GM18499 (cell line): ENCODE results near the gene MDH1.

Experiments
- ATAC-seq: cut with Tn5 transposase; IDR thresholded peaks from one replicate; pipeline ENCODE4 v1.9.1; 2021; ENCODE audit warnings: moderate number of reproducible peaks; ENCODE audit not compliant: insufficient read depth, unreplicated experiment

The MDH1 gene

DNA sequence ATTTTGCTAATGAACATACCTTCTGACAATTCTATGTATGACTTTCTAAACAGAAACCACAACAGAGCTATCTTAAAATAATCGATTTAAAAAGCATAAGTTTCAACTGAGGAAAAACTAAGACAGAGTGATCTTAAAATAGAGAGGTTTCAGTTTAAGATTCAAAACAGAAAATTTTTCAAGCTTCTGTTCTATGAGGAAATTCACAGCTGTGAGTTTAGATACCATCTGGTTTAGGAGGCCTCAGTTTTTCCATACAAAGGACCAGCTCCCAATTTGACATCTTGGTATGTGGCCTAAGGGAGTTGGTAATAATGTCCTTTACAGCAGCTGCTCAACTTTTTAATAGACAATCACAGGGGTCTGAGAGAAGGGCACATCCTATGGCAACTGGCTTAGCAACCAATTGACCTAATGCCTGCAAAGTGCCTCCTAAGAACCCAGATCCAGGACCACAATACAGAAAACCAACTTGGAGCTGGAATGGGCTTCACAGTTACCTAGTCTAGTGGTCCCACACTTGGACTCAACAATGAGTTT is 39.7 kb downstream of the MDH1 start:
- ATAC-seq: no peak

DNA sequence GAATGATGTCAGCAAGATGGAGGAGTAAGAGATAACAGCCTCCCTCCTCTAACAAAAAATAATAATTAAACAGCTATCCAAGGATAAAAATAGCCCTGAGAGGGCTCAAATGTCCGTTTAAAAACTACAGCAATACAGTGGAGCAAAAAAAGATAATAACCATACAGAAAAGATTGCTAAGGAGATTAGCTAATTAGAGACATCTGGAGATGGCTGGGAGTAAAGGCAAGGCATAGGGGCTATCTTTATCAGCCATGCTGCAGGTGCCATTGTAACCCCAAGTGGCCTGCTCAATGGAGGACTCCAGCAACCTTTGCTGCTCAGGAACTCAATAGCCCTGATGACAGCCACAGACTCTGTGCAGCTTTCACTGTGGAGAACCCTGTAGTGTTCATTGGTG is 42.7 kb downstream of the MDH1 start:
- no peak for ATAC-seq

DNA sequence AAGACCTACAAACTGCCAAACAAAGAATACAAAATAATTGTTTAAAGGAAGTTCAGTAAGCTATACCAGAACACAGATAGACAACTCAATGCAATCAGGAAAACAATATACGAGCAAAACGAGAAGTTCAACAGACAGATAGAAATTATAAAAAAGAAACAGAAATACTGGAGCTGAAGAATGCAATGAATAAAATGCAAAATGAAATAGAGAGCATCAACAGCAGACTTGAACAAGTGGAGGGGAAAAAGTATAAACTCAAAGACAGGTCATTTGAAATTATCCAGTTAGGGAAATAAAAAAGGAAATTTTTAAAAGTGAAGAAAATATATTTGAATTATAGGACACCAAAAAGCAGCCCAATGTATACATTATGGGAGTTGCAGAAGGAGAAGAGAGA is 43.6 kb downstream of the MDH1 start:
- ATAC-seq: no peak

DNA sequence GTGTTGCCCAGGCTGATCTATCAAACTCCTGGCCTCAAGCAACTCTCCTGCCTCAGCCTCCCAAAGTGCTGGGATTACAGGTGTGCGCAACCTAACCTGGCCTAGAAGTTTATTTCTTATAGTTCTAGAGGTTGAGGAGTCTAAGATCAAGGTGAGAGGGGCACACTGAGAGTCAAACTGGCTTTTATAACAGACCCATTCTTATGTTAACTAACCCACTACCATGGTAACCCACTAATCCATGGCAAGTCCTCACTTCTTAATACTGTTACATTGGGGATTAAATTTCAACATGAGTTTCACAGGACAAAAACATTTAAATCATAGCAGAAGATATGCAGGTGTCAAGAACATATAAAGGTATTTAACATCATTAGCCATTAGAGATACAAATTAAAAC is 50.6 kb downstream of the MDH1 start:
- ATAC-seq: no peak

DNA sequence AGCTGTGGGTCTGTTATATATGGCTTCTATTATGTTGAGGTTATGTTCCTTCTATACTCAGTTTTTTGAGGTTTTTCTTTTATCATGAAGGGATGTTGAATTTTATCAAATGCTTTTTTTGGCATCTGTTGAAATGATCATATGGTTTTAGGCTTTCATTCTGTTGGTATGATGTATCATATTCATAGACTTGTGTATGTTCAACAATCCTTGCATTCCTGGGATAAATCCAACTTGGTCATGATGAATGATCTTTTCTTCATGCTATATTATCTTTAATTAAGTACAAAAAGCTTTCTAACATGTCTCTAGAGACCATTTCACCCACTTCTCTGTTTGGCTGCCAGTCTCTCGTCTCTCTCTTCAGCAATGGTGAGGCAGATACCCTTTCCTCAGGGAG is 54.2 kb downstream of the MDH1 start:
- no peak for ATAC-seq

DNA sequence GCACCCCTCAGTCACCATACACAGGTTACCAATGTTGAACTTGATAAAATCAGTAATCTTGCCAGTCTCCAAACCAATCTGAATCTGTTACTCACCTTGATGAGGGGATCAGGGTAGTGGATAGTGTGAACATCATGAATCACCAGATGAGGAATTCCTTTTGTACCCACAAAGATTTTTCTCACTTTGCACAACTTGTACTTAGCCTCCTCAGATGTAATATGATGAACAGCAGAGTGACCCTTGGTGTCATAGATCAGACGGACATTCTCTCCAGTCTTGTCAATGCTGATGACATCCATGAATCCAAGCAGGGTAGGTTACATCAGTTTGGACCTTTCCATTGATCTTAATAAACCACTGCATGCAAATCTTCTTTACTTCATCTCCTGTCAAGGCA is 54.7 kb downstream of the MDH1 start:
- no peak for ATAC-seq

DNA sequence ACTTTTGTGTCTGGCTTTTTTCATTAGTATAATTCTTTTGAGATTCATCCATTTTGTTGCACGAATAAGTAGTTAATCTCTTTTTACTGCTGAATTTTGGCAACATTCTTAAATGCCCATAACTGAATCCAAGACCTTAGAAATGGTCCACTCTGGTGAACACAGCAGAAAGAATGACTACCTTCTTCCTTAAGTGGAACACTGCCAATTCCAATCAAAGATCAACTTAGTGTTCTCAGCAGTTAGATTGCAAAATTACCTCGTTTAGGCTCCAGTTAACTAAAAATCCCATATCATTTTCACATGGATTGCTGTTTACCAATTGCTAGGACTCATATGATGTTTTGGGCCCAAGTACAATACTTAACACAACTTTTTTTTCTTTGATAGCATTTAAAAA is 59.9 kb downstream of the MDH1 start:
- ATAC-seq: no peak

DNA sequence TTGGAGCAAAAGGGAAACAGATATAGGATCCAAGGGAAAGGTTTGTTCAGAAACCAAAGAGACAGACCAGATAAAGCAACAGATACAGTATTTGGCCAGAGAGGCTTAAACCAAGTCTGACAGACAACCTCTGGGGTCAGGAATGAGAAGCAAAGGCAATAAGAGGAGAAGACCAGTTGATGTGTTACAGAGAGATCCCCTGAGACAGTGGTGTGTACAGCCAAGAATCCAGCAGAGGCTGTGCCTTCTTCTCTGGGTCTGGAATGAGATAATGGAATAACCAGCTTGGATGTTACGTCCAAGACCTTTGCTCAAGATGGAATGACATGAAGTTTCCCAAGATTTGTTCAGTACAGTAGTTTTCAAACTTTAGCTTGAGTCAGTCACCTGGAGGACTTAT is 61.1 kb downstream of the MDH1 start:
- ATAC-seq: no peak

DNA sequence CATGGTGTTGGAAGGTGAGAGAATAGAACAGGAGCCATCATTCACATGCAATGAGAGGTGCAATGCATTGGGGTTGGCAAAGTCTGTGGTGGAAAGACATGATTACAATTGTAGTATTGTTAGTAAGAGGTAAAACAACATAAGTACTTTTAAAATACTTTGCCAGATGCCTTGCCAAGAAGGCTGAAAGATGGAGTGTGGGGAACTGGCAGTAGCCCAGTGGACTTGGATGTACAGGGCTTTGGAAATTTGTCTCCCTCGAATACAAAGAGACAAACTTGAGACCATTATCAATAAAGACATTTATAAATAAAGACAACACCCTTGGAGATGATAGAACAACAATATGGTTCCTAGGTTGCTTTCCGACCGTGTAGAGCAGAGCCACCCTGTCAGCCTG is 62.0 kb downstream of the MDH1 start:
- no peak for ATAC-seq

DNA sequence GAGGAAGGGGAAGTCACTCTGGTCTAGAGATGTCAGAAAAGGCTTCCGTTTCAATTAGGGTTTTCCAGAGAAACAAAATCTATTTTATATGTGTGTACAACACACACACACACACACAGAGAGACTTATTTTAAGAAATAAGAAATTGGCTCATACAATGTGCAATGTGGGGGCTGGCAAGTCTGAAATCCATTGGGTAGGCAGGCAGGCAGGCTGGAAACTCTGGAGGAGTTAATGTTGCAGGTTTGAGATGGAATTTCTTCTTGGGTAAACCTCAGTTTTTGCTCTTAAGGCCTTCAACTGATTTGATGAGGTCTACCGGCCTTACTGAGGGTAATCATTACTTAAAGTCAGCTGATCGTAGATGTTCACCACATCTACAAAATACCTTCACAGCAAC is 62.6 kb downstream of the MDH1 start:
- no peak for ATAC-seq

DNA sequence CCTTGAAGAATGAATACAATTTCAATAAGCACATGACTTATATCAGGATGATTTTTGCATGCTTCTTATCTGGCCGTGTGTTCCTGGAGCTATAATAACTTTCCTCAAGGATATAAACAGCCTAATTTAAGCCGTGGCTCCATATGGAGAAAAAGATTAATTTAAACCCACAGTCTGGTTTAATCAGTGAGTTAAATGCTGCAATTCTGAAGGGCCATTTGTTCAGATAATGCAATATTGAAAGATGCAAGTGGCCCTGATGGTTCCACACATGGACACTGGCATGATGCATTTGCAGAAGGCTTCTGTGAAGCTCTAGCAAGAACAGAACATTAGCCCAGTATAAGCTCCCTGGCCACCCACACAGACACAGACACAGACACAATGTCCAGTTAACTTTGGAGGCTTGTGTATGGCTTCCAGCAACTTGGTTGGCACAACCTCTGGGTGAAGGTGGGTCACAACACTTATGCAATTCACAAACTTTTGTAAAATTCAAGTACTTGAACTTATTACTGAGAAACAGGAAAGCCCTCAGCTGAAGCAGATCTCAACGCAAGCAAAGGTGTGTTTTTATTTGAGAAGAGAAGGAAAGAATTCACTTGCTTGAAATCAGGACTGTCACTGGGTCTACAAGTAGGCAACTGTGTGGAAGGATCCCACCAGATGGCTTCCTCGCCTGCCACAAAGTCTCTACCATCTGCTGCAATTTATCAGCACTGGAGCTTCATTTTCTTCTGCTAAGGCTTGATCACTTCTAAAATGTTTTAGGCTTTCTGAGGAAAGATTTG is 63.3 kb downstream of the MDH1 start:
- no peak for ATAC-seq

DNA sequence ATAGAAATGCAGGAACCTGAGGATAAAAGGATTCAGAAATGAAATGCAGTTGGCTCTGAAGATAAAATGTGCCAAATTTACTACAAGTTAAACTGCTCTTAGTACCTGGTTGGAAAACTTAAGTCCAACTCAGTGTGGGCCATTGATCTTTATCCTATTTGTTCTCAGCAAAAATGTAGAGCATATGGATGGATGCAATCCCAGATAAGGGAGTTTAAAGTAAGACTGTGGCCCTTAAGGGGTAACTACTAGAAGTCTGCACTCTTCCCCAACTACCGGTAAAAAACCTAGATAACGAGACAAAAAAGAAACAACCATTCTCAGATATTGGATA is 63.9 kb downstream of the MDH1 start:
- no peak for ATAC-seq

DNA sequence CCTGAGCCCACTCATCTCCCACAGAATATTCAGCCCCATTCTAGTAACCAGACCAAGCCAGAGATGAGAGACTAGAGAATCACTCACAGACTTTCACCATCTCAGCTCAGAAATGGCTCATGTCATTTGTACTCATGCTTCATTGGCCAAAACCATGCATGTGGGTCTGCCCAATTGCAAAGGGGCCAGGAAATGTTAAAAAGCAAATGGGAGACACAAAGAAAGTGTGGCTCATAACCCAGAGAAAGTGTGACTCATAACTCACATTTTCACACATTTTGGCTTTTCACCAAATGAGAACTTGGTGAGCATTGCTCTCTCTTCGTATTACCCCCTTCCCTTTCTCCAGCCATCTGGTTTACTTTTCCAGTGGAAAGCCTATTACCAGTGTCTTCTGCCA is 66.2 kb downstream of the MDH1 start:
- ATAC-seq: no peak
